ENCODE results near the gene CARS1.

The CARS1 gene

GRCh38 chr11:2995893-2996554 is 61.2 kb downstream of the CARS1 start:
- Histone ChIP-seq H2BK15ac (ENCODE audit: low read depth, poor library complexity, severe bottlenecking) (no peak overlapping the region), H2AK5ac (ENCODE audit: low read length, severe bottlenecking) (peak overlapping the region; percentile 49), H3K14ac (ENCODE audit: low read length in 2 of 2) (no peak overlapping the region), H3K79me1 (replicated peaks; ENCODE audit: low read length, poor library complexity, severe bottlenecking) (peaks cover 2% of the 10 kb centered on the region), H3K36me3 (ENCODE audit: control insufficient read depth in 1 of 2, insufficient read depth in 2 of 2, low read depth in 1 of 2, low read length in 2 of 2) (peaks cover 11 to 27% of the 10 kb centered on the region in 2 experiments), H3K9me3 (ENCODE audit: control insufficient read depth, low read length) (no peaks in the 10 kb centered on the region), H3K27ac (ENCODE audit: low read length, poor library complexity, severe bottlenecking) (no peak overlapping the region), H2BK12ac (ENCODE audit: low read length in 2 of 2) (no peak overlapping the region), H3K4ac (ENCODE audit: low read depth in 1 of 2, low read length in 2 of 2) (no peak overlapping the region), H4K91ac (ENCODE audit: low read length) (no peak overlapping the region), H2AFZ (ENCODE audit: low read depth, low read length) (no peak overlapping the region), H2BK5ac (ENCODE audit: low read depth, low read length, poor library complexity, severe bottlenecking) (no peak overlapping the region), H3K4me1 (ENCODE audit: control insufficient read depth, insufficient read depth, low read depth, low read length) (peaks cover 23% of the 10 kb centered on the region), H3K4me3 (ENCODE audit: insufficient read depth in 1 of 2, low read depth in 1 of 2, low read length in 2 of 2) (no peak overlapping the region), H3K4me2 (ENCODE audit: low read length, poor library complexity, severe bottlenecking) (no peak overlapping the region), H3K18ac (ENCODE audit: low read depth in 1 of 2, low read length in 2 of 2) (no peak overlapping the region), H2BK120ac (ENCODE audit: low read depth, low read length) (no peak overlapping the region), H3K27me3 (ENCODE audit: control insufficient read depth in 1 of 2, insufficient read depth in 1 of 2, low read length in 2 of 2) (no peaks in the 10 kb centered on the region), H4K8ac (ENCODE audit: low read length) (no peak overlapping the region), H3K9ac (ENCODE audit: low read length) (no peak overlapping the region), H3K23ac (ENCODE audit: low read length in 2 of 2) (no peak overlapping the region)
- 90% methylated on average over 14 of the region's 14 CpGs for WGBS
- no peak for DNase-seq

- Histone ChIP-seq H3K4me1 (ENCODE audit: control insufficient read depth, insufficient read depth, low read depth, low read length) (peaks cover 13% of the 10 kb centered on the region), H3K18ac (ENCODE audit: low read depth in 1 of 2, low read length in 2 of 2) (no peak overlapping the region), H3K4ac (ENCODE audit: low read depth in 1 of 2, low read length in 2 of 2) (no peak overlapping the region), H3K9ac (ENCODE audit: low read length) (no peak overlapping the region), H4K8ac (ENCODE audit: low read length) (no peak overlapping the region), H3K36me3 (ENCODE audit: control insufficient read depth in 1 of 2, insufficient read depth in 2 of 2, low read depth in 1 of 2, low read length in 2 of 2) (peaks cover 6 to 18% of the 10 kb centered on the region in 2 experiments), H3K79me1 (replicated peaks; ENCODE audit: low read length, poor library complexity, severe bottlenecking) (peaks cover 2% of the 10 kb centered on the region), H3K27ac (ENCODE audit: low read length, poor library complexity, severe bottlenecking) (no peak overlapping the region), H2BK5ac (ENCODE audit: low read depth, low read length, poor library complexity, severe bottlenecking) (no peak overlapping the region), H2BK120ac (ENCODE audit: low read depth, low read length) (no peak overlapping the region), H3K27me3 (ENCODE audit: control insufficient read depth in 1 of 2, insufficient read depth in 1 of 2, low read length in 2 of 2) (no peaks in the 10 kb centered on the region), H3K23ac (ENCODE audit: low read length in 2 of 2) (no peak overlapping the region), H4K91ac (ENCODE audit: low read length) (no peak overlapping the region), H3K4me3 (ENCODE audit: insufficient read depth in 1 of 2, low read depth in 1 of 2, low read length in 2 of 2) (no peak overlapping the region), H2BK15ac (ENCODE audit: low read depth, poor library complexity, severe bottlenecking) (no peak overlapping the region), H3K14ac (ENCODE audit: low read length in 2 of 2) (no peak overlapping the region), H2BK12ac (ENCODE audit: low read length in 2 of 2) (no peak overlapping the region), H2AFZ (ENCODE audit: low read depth, low read length) (no peak overlapping the region), H3K9me3 (ENCODE audit: control insufficient read depth, low read length) (no peaks in the 10 kb centered on the region), H3K4me2 (ENCODE audit: low read length, poor library complexity, severe bottlenecking) (no peak overlapping the region), H2AK5ac (ENCODE audit: low read length, severe bottlenecking) (no peak overlapping the region)
- DNase-seq = no peak
- WGBS = 93% methylated on average over 13 of the region's 13 CpGs
Measured at GRCh38 chr11:2995031-2995561, 62.1 kb downstream of the CARS1 start.

- WGBS = 94% methylated on average over 1 of the region's 4 CpGs
Measured at GRCh38 chr11:2994336-2994730, 62.9 kb downstream of the CARS1 start.

GRCh38 chr11:2992997-2993325 is 64.3 kb downstream of the CARS1 start:
- Histone ChIP-seq H2BK120ac (ENCODE audit: low read depth, low read length) (no peak overlapping the region), H3K27ac (ENCODE audit: low read length, poor library complexity, severe bottlenecking) (no peak overlapping the region), H2BK15ac (ENCODE audit: low read depth, poor library complexity, severe bottlenecking) (no peak overlapping the region), H3K14ac (ENCODE audit: low read length in 2 of 2) (no peak overlapping the region), H4K91ac (ENCODE audit: low read length) (no peak overlapping the region), H3K4me1 (ENCODE audit: control insufficient read depth, insufficient read depth, low read depth, low read length) (peaks cover 11% of the 10 kb centered on the region), H3K79me1 (replicated peaks; ENCODE audit: low read length, poor library complexity, severe bottlenecking) (peaks cover 2% of the 10 kb centered on the region), H4K8ac (ENCODE audit: low read length) (peak overlapping the region; percentile 45), H2BK5ac (ENCODE audit: low read depth, low read length, poor library complexity, severe bottlenecking) (no peak overlapping the region), H3K4me2 (ENCODE audit: low read length, poor library complexity, severe bottlenecking) (peak overlapping the region; percentile 67), H3K27me3 (ENCODE audit: control insufficient read depth in 1 of 2, insufficient read depth in 1 of 2, low read length in 2 of 2) (no peaks in the 10 kb centered on the region), H2BK12ac (ENCODE audit: low read length in 2 of 2) (peak overlapping the region in 1 of 2 experiments; percentile 18), H3K4ac (ENCODE audit: low read depth in 1 of 2, low read length in 2 of 2) (no peak overlapping the region), H3K36me3 (ENCODE audit: control insufficient read depth in 1 of 2, insufficient read depth in 2 of 2, low read depth in 1 of 2, low read length in 2 of 2) (peaks cover 0 to 6% of the 10 kb centered on the region in 2 experiments), H3K9ac (ENCODE audit: low read length) (peak overlapping the region; percentile 96), H2AFZ (ENCODE audit: low read depth, low read length) (peak overlapping the region; percentile 72), H3K9me3 (ENCODE audit: control insufficient read depth, low read length) (no peaks in the 10 kb centered on the region), H3K4me3 (ENCODE audit: insufficient read depth in 1 of 2, low read depth in 1 of 2, low read length in 2 of 2) (peak overlapping the region; percentile 74 to 95), H3K23ac (ENCODE audit: low read length in 2 of 2) (peak overlapping the region in 1 of 2 experiments; percentile 23), H2AK5ac (ENCODE audit: low read length, severe bottlenecking) (peak overlapping the region; percentile 41), H3K18ac (ENCODE audit: low read depth in 1 of 2, low read length in 2 of 2) (peak overlapping the region in 1 of 2 experiments; percentile 67)
- 43% methylated on average over 7 of the region's 7 CpGs for WGBS
- no peak for DNase-seq

More at GRCh38 chr11:2994336-2994730, 62.9 kb downstream of the CARS1 start:
- Histone ChIP-seq H2BK15ac (ENCODE audit: low read depth, poor library complexity, severe bottlenecking) (no peak overlapping the region), H4K8ac (ENCODE audit: low read length) (no peak overlapping the region), H3K4me2 (ENCODE audit: low read length, poor library complexity, severe bottlenecking) (no peak overlapping the region), H3K18ac (ENCODE audit: low read depth in 1 of 2, low read length in 2 of 2) (no peak overlapping the region), H3K27ac (ENCODE audit: low read length, poor library complexity, severe bottlenecking) (no peak overlapping the region), H2AK5ac (ENCODE audit: low read length, severe bottlenecking) (no peak overlapping the region), H3K23ac (ENCODE audit: low read length in 2 of 2) (no peak overlapping the region), H3K4me3 (ENCODE audit: insufficient read depth in 1 of 2, low read depth in 1 of 2, low read length in 2 of 2) (no peak overlapping the region), H3K4ac (ENCODE audit: low read depth in 1 of 2, low read length in 2 of 2) (no peak overlapping the region), H3K14ac (ENCODE audit: low read length in 2 of 2) (no peak overlapping the region), H2BK120ac (ENCODE audit: low read depth, low read length) (no peak overlapping the region), H3K36me3 (ENCODE audit: control insufficient read depth in 1 of 2, insufficient read depth in 2 of 2, low read depth in 1 of 2, low read length in 2 of 2) (peaks cover 4 to 10% of the 10 kb centered on the region in 2 experiments), H3K9me3 (ENCODE audit: control insufficient read depth, low read length) (no peaks in the 10 kb centered on the region), H4K91ac (ENCODE audit: low read length) (no peak overlapping the region), H2BK5ac (ENCODE audit: low read depth, low read length, poor library complexity, severe bottlenecking) (no peak overlapping the region), H3K79me1 (replicated peaks; ENCODE audit: low read length, poor library complexity, severe bottlenecking) (peaks cover 2% of the 10 kb centered on the region), H3K9ac (ENCODE audit: low read length) (no peak overlapping the region), H2BK12ac (ENCODE audit: low read length in 2 of 2) (no peak overlapping the region), H2AFZ (ENCODE audit: low read depth, low read length) (no peak overlapping the region), H3K4me1 (ENCODE audit: control insufficient read depth, insufficient read depth, low read depth, low read length) (peaks cover 11% of the 10 kb centered on the region), H3K27me3 (ENCODE audit: control insufficient read depth in 1 of 2, insufficient read depth in 1 of 2, low read length in 2 of 2) (no peaks in the 10 kb centered on the region)
- DNase-seq = no peak

All from mesenchymal stem cell (in vitro differentiated cells and primary cell).